Peyer's patch (tissue), 4 donors: ENCODE data around the gene MELK.

Source experiments
- CTCF ChIP-seq, 6 experiments: fragments of 450-650 bp in 4 of 6; fragments of 200-600 bp in 2 of 6; sonication (generic) in 1 of 6; IDR thresholded peaks; one replicate each; pipeline ENCODE4 v1.5.1; 2017 to 2019; ENCODE audit warnings: antibody characterized with exemption in 6 of 6, mild to moderate bottlenecking in 3 of 6, moderate library complexity in 1 of 6
- POLR2A ChIP-seq, 2 donors: fragments of 450-650 bp; IDR thresholded peaks; one replicate each; pipeline ENCODE4 v1.5.1; 2017; ENCODE audit warnings: antibody characterized with exemption in 2 of 2, mild to moderate bottlenecking in 2 of 2, moderate library complexity in 2 of 2

- TF ChIP-seq CTCF (IDR thresholded peaks at IDR 0.05) (no peak), POLR2A (IDR thresholded peaks at IDR 0.05) (no peak)
Measured at GRCh38 chr9:36584620-36585460, 12.1 kb downstream of the MELK start.
